GM12878 (cell line): ENCODE measurements around the gene TEX22. TPM values are rescaled to one million over a fixed set of nuclear protein-coding genes. Genes with fewer than 3 reads are reported as not detected.

Experiments
- ATAC-seq: fragments of 200-7000 bp; cut with Tn5 transposase; 3 replicates; pipeline ENCODE4 v1.9.1; 2020; ENCODE audit warnings: mild to moderate bottlenecking, moderate library complexity
- BruUV-seq: library from RNA; stranded (reverse); fragments of 400-500 nt; replicated peaks from 2 replicates; lab custom pipeline; 2021; lab: Mats Ljungman, UMichigan
- CTCF ChIA-PET: fragments of 300-600 bp; sonication (Branson Sonifier 250); formaldehyde crosslinking; extraction: SDS; loops from one replicate; lab custom pipeline; 2021; ENCODE audit warnings: inconsistent platforms; lab: Yijun Ruan, JAX
- POLR2A ChIA-PET: fragments of 350-600 bp; formaldehyde crosslinking; extraction: SDS; loops from one replicate; lab custom pipeline; 2021; ENCODE audit warnings: inconsistent platforms; lab: Charles Lee
- RAD21 ChIA-PET: fragments of 300-600 bp; sonication (Branson Sonifier 250); formaldehyde crosslinking; loops from one replicate; lab custom pipeline; 2023; ENCODE audit warnings: antibody characterized with exemption; ENCODE audit not compliant: unreplicated experiment; lab: Charles Lee
- SMC1A ChIA-PET: fragments of 300-600 bp; sonication (Branson Sonifier 250); formaldehyde crosslinking; loops from one replicate; lab custom pipeline; 2023; ENCODE audit not compliant: unreplicated experiment, uncharacterized antibody; lab: Charles Lee
- DNase-seq: peaks from one replicate; pipeline ENCODE4 v3.0.0-alpha.2; 2011; ENCODE audit warnings: low read depth, low spot score
- FAIRE-seq: peaks from 3 replicates; lab custom pipeline; 2011; peaks lifted over from hg19 to GRCh38; lab: Jason Lieb, UNC
- H2AFZ ChIP-seq: 2 replicates; pipeline ENCODE4 v1.6.0; 2011; ENCODE audit warnings: low read depth, low read length, control low read depth; ENCODE audit not compliant: control insufficient read depth
- H3K27ac ChIP-seq: 2 replicates; pipeline ENCODE4 v1.5.1; 2011; ENCODE audit warnings: control low read depth; ENCODE audit not compliant: control insufficient read depth, insufficient read depth
- H3K27me3 ChIP-seq, 2 experiments: replicated peaks in 1 of 2; 2 replicates each; pipeline versions ENCODE4 v1.6.0 to v1.6.1; 2011; ENCODE audit warnings: low read length in 1 of 2; ENCODE audit not compliant: control insufficient read depth in 2 of 2, insufficient read depth in 2 of 2
- H3K36me3 ChIP-seq, 2 experiments: 2 replicates each; pipeline ENCODE4 v1.5.1; 2011; ENCODE audit warnings: low read length in 1 of 2; ENCODE audit not compliant: control insufficient read depth in 2 of 2, insufficient read depth in 2 of 2
- H3K4me1 ChIP-seq: 2 replicates; pipeline ENCODE4 v1.6.1; 2011; ENCODE audit warnings: mild to moderate bottlenecking, low read length, moderate library complexity, mixed read lengths; ENCODE audit not compliant: control insufficient read depth, insufficient read depth
- H3K4me2 ChIP-seq: 2 replicates; pipeline ENCODE4 v1.6.0; 2011; ENCODE audit warnings: control low read depth; ENCODE audit not compliant: control insufficient read depth, insufficient read depth
- H3K4me3 ChIP-seq: fragments of 200-600 bp; sonication (generic); 2 replicates; pipeline ENCODE4 v1.5.1; 2016
- H3K79me2 ChIP-seq: 2 replicates; pipeline ENCODE4 v1.6.0; 2011; ENCODE audit warnings: low read length; ENCODE audit not compliant: control insufficient read depth, insufficient read depth
- H3K9ac ChIP-seq: 2 replicates; pipeline ENCODE4 v1.8.0; 2011; ENCODE audit warnings: low read length, control low read depth, mixed read lengths; ENCODE audit not compliant: control insufficient read depth, insufficient read depth
- H3K9me3 ChIP-seq: replicated peaks from 3 replicates; pipeline ENCODE4 v1.5.1; 2011; ENCODE audit warnings: mild to moderate bottlenecking, low read length; ENCODE audit not compliant: control insufficient read depth, insufficient read depth
- H4K20me1 ChIP-seq: 2 replicates; pipeline ENCODE4 v1.6.0; 2011; ENCODE audit not compliant: control insufficient read depth, insufficient read depth
- ATF7 ChIP-seq: fragments of 450-650 bp; IDR thresholded peaks from 2 replicates; pipeline ENCODE4 v1.6.1; 2016; ENCODE audit warnings: low read depth, mild to moderate bottlenecking
- CBX3 ChIP-seq: fragments of 200-600 bp; sonication (generic); IDR thresholded peaks from 2 replicates; pipeline ENCODE4 v1.6.1; 2016; ENCODE audit warnings: low read depth, borderline replicate concordance
- CEBPB ChIP-seq, 2 experiments: fragments of 150-350 bp in 1 of 2; IDR thresholded peaks; 2 replicates each; pipeline ENCODE4 v1.6.1; 2012 to 2014; ENCODE audit warnings: low read depth in 2 of 2, low read length in 2 of 2, borderline replicate concordance in 1 of 2, inconsistent platforms in 1 of 2
- CREB1 ChIP-seq: IDR thresholded peaks from 2 replicates; pipeline ENCODE4 v1.6.1; 2012; ENCODE audit warnings: low read depth, mild to moderate bottlenecking, inconsistent platforms
- E4F1 ChIP-seq: fragments of 450-650 bp; IDR thresholded peaks from 2 replicates; pipeline ENCODE4 v1.6.1; 2018; ENCODE audit warnings: borderline replicate concordance, mild to moderate bottlenecking; ENCODE audit not compliant: partially characterized antibody
- ESRRA ChIP-seq: IDR thresholded peaks from 2 replicates; pipeline ENCODE4 v1.6.1; 2012; ENCODE audit warnings: mild to moderate bottlenecking, low read length, improper control_type of control experiment
- MEF2B ChIP-seq: fragments of 450-650 bp; IDR thresholded peaks from 2 replicates; pipeline ENCODE4 v1.6.1; 2018; ENCODE audit warnings: mild to moderate bottlenecking, moderate library complexity; ENCODE audit not compliant: partially characterized antibody, poor library complexity, severe bottlenecking
- NFYA ChIP-seq: IDR thresholded peaks from 2 replicates; pipeline ENCODE4 v1.6.1; 2011; ENCODE audit warnings: low read depth, mild to moderate bottlenecking, low read length, improper control_type of control experiment, borderline replicate concordance
- NR2F1 ChIP-seq: fragments of 450-650 bp; conservative IDR thresholded peaks from 2 replicates; pipeline ENCODE4 v1.6.1; 2017; ENCODE audit warnings: mild to moderate bottlenecking
- RAD21 ChIP-seq: IDR thresholded peaks from 2 replicates; pipeline ENCODE4 v1.6.1; 2011; ENCODE audit warnings: mild to moderate bottlenecking, low read depth, low read length, moderate library complexity; ENCODE audit not compliant: insufficient read depth
- RB1 ChIP-seq: fragments of 450-650 bp; formaldehyde crosslinking; IDR thresholded peaks from 2 replicates; pipeline ENCODE4 v1.6.1; 2017; ENCODE audit warnings: mild to moderate bottlenecking, borderline replicate concordance
- RUNX3 ChIP-seq: IDR thresholded peaks from 2 replicates; pipeline ENCODE4 v1.6.1; 2012; ENCODE audit warnings: low read length, inconsistent platforms
- SMC3 ChIP-seq: IDR thresholded peaks from 2 replicates; pipeline ENCODE4 v1.6.1; 2011; ENCODE audit warnings: low read length, improper control_type of control experiment, borderline replicate concordance
- TCF12 ChIP-seq: IDR thresholded peaks from 2 replicates; pipeline ENCODE4 v1.6.1; 2011; ENCODE audit warnings: low read depth, mild to moderate bottlenecking, low read length
- YY1 ChIP-seq: IDR thresholded peaks from 2 replicates; pipeline ENCODE4 v1.6.1; 2011; ENCODE audit warnings: low read depth, mild to moderate bottlenecking, low read length
- whole genome bisulfite sequencing: methylation state at CpG from one replicate; pipeline ENCODE4 v1.1.6; 2016; ENCODE audit warnings: low lambda C conversion rate; ENCODE audit not compliant: insufficient replicate concordance, insufficient coverage; ENCODE audit errors: missing lambda C conversion rate; 5-methylcytosine and 5-hydroxymethylcytosine counted together
- in situ Hi-C: fragments of 300-500 bp; cut with MboI; formaldehyde crosslinking; loops from 9 replicates; pipeline ENCODE4 v1.14.3; 2018; ENCODE audit warnings: mixed read lengths
- intact Hi-C: fragments of 100-400 bp; cut with micrococcal nuclease; formaldehyde crosslinking; loops from one replicate; pipeline ENCODE4 v1.14.2; 2022; ENCODE audit not compliant: unreplicated experiment
- polyA plus RNA-seq, 11 experiments: library from polyadenylated mRNA; depleted of rRNA in 4 of 11; unstranded in 6 of 11; stranded (reverse) in 5 of 11; fragments of >200 nt; fragmentation: Nextera tagmentation in 4 of 11; fragmentation: Illumina TruSeq in 1 of 11; extraction: Ambion mirVana in 4 of 11; extraction: Trizol in 1 of 11; gene quantifications; 1 replicate in 1 of 11; 2 replicates in 10 of 11; pipeline versions ENCODE4 v1.2.1 to v1.2.3, GENCODE V29; 2011 to 2016; ENCODE audit warnings: inconsistent platforms in 2 of 11, missing spikeins in 2 of 11, low read depth in 1 of 11
- total RNA-seq, 4 experiments: library from RNA; depleted of rRNA in 3 of 4; stranded (reverse); fragments of >200 nt in 3 of 4; fragmentation: Illumina TruSeq in 1 of 4; extraction: Trizol in 1 of 4; gene quantifications; 2 replicates each; pipeline versions ENCODE4 v1.2.1 to v1.2.3, GENCODE V29; 2013 to 2021
- TF ChIP-seq, protein P1 (sequence below), 3 experiments: IDR thresholded peaks in 2 of 3; conservative IDR thresholded peaks in 1 of 3; 2 replicates each; pipeline ENCODE4 v1.5.1; 2011; ENCODE audit warnings: low read depth in 3 of 3, low read length in 3 of 3, mild to moderate bottlenecking in 3 of 3, control low read depth in 2 of 3, moderate library complexity in 2 of 3, inconsistent platforms in 1 of 3, mixed read lengths in 1 of 3; ENCODE audit not compliant: control insufficient read depth in 2 of 3, insufficient read depth in 1 of 3; ENCODE audit errors: extremely low read depth in 1 of 3

The TEX22 gene
- total and polyA plus RNA-seq, 10 of the 15 experiments (the other 5 are each of a cell fraction or from before 2014, with no cell fraction given): 0.02 to 4.0 (median 0.63) TPM; not detected in 1

DNA sequence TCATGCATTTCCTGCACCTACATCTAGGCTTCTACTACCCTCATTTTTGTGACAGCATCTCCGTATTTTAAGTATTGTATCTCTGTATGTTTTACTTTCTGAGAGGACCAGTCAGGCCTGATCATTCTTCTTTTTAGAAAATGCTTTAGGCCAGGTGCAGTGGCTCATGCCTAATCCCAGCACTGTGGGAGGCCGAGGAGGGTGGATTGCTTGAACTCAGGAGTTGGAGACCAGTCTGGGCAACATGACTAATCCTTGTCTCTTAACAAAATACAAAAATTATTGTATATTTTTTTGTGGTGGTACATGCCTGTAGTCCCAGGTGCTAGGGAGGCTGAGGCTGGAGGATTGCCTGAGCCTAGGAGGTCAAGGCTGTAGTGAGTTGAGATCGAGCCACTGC is 46.9 kb upstream of the TEX22 start (continued):
- no peak for TF ChIP-seq NFYA

GRCh38 chr14:105351920-105352851 is 46.2 kb upstream of the TEX22 start:
- intact Hi-C loops (loop anchor here (1.0 kb wide), 2 partner anchors 149 to 262 kb away; no protein-coding TSS in a partner anchor), in situ Hi-C loops (loop anchor here (5.0 kb wide), 1 partner anchor 150 kb away; no protein-coding TSS in a partner anchor)
- H3K27ac ChIP-seq: no peak overlapping the region
- ChIA-PET POLR2A (no interaction called here), CTCF (interaction anchor here (0.6 to 2.8 kb wide), 16 partner anchors 10 to 266 kb away, joined by 3 to 14 read pairs (median 4); no protein-coding TSS in a partner anchor), RAD21 (interaction anchor here (0.7 to 2.5 kb wide), 4 partner anchors 51 to 262 kb away, joined by 3 to 13 read pairs (median 4); partner anchors contain the start of gene BRF1), SMC1A (interaction anchor here (0.6 to 1.3 kb wide), 4 partner anchors 10 to 151 kb away, joined by 3 to 5 read pairs (median 3); no protein-coding TSS in a partner anchor)
- H3K9ac ChIP-seq: no peak overlapping the region
- no peaks in the 10 kb centered on the region for H3K79me2 ChIP-seq
- H3K36me3 ChIP-seq: no peaks in the 10 kb centered on the region
- no peak overlapping the region for H3K4me3 ChIP-seq
- no peaks in the 10 kb centered on the region; the same call in 1 of the 2 replicates for H4K20me1 ChIP-seq
- ATAC-seq: peak; percentile 100
- WGBS: 37% methylated on average over 19 of the region's 26 CpGs
- no peak overlapping the region for H3K4me2 ChIP-seq
- DNase-seq: peak; percentile 54
- no peaks in the 10 kb centered on the region for H3K27me3 ChIP-seq
- no peaks in the 10 kb centered on the region for H3K9me3 ChIP-seq
- BruUV-seq: no TSS peak
- FAIRE-seq: peak; percentile 98
- no peak overlapping the region for H2AFZ ChIP-seq
- no peaks in the 10 kb centered on the region; the same call in 1 of the 2 replicates for H3K4me1 ChIP-seq
- TF ChIP-seq RAD21: peak; percentile 96
- TF ChIP-seq RB1: 0 out of 2 replicates have a peak, but pooled peaks have one; percentile 43
- peak; percentile 44; the same call in 1 of the 2 replicates for TF ChIP-seq RUNX3
- TF ChIP-seq SMC3: peak; percentile 82
- TF ChIP-seq ATF7: peak; percentile 60
- TF ChIP-seq TCF12: 0 out of 2 replicates have a peak, but pooled peaks have one; percentile 12
- TF ChIP-seq ESRRA: 0 out of 2 replicates have a peak, but pooled peaks have one; percentile 32
- no peak for TF ChIP-seq CBX3
- TF ChIP-seq CREB1: peak; percentile 13; the same call in 1 of the 2 replicates
- TF ChIP-seq CEBPB (IDR thresholded peaks at IDR 0.05; ENCODE audit: borderline replicate concordance in 1 of 2, low read depth in 2 of 2, low read length in 2 of 2): peak in 1 of 2 experiments; percentile 94; a peak in 2 of 4 replicates
- TF ChIP-seq E4F1: no peak
- TF ChIP-seq, protein P1, sequence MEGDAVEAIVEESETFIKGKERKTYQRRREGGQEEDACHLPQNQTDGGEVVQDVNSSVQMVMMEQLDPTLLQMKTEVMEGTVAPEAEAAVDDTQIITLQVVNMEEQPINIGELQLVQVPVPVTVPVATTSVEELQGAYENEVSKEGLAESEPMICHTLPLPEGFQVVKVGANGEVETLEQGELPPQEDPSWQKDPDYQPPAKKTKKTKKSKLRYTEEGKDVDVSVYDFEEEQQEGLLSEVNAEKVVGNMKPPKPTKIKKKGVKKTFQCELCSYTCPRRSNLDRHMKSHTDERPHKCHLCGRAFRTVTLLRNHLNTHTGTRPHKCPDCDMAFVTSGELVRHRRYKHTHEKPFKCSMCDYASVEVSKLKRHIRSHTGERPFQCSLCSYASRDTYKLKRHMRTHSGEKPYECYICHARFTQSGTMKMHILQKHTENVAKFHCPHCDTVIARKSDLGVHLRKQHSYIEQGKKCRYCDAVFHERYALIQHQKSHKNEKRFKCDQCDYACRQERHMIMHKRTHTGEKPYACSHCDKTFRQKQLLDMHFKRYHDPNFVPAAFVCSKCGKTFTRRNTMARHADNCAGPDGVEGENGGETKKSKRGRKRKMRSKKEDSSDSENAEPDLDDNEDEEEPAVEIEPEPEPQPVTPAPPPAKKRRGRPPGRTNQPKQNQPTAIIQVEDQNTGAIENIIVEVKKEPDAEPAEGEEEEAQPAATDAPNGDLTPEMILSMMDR (IDR thresholded peaks at IDR 0.05 in 2 of 3, conservative IDR thresholded peaks at IDR 0.05 in 1 of 3; ENCODE audit: control insufficient read depth in 2 of 3, extremely low read depth in 1 of 3, insufficient read depth in 1 of 3, low read depth in 3 of 3, low read length in 3 of 3): peak; percentile 87 to 91 (median 88)
- TF ChIP-seq MEF2B: peak; percentile 77
- 0 out of 2 replicates have a peak, but pooled peaks have one; percentile 20 for TF ChIP-seq NR2F1
- TF ChIP-seq YY1: peak; percentile 63; the same call in 1 of the 2 replicates
